PC-9 (cell line): Measurements from ENCODE around the gene PHACTR1.

Experiments
- EZH2 ChIP-seq: fragments of 200-600 bp; sonication (generic); IDR thresholded peaks from 2 replicates; pipeline ENCODE4 v1.8.0; 2017; ENCODE audit warnings: antibody characterized with exemption, low read depth
- TF ChIP-seq, protein P1 (sequence below): fragments of 200-600 bp; sonication (generic); conservative IDR thresholded peaks from 2 replicates; pipeline ENCODE4 v1.6.1; 2017; ENCODE audit warnings: mixed run types, antibody characterized with exemption, mild to moderate bottlenecking, moderate library complexity

DNA sequence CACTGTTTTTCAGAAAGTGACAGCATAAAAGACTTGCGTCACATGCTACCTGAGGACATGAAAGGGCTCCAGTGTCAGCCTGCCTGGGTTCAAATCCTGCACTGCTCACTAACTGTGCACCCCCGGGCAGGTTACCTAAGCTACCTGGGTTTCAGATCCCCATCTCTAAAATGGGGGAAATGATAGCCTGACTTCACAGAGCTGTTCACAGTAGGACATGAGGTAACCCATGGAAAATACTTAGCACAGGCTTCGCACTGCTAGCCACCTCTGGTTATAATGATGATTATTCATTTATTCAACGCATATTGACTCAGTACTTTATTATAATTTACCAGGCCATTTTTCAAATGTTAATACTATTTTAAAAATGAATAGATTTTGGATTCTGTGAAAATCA is 588.7 kb downstream of the PHACTR1 start:
- no peak for TF ChIP-seq EZH2
- TF ChIP-seq, protein P1, sequence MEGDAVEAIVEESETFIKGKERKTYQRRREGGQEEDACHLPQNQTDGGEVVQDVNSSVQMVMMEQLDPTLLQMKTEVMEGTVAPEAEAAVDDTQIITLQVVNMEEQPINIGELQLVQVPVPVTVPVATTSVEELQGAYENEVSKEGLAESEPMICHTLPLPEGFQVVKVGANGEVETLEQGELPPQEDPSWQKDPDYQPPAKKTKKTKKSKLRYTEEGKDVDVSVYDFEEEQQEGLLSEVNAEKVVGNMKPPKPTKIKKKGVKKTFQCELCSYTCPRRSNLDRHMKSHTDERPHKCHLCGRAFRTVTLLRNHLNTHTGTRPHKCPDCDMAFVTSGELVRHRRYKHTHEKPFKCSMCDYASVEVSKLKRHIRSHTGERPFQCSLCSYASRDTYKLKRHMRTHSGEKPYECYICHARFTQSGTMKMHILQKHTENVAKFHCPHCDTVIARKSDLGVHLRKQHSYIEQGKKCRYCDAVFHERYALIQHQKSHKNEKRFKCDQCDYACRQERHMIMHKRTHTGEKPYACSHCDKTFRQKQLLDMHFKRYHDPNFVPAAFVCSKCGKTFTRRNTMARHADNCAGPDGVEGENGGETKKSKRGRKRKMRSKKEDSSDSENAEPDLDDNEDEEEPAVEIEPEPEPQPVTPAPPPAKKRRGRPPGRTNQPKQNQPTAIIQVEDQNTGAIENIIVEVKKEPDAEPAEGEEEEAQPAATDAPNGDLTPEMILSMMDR, result no peak
